Measurements from ENCODE around the gene RSRC1.
"Not testable (repeated sequence)": the region's sequence is repeated elsewhere in the genome, so short reads cannot be mapped to it uniquely, and the experiment has no call there.

The RSRC1 gene

GRCh38 chr3:158228942-158229341 lies 119.1 kb downstream of the RSRC1 start:
- not testable (repeated sequence) for DNase-seq (ENCODE audit: low read depth)

GRCh38 chr3:158233791-158234190 lies 123.9 kb downstream of the RSRC1 start:
- DNase-seq (ENCODE audit: low read depth): no peak

- DNase-seq (ENCODE audit: low read depth): no peak
Observed at GRCh38 chr3:158244274-158244673, 134.4 kb downstream of the RSRC1 start.

- no peak for DNase-seq (ENCODE audit: low read depth)
Observed at GRCh38 chr3:158247288-158247687, 137.4 kb downstream of the RSRC1 start.

GRCh38 chr3:158248261-158248660 lies 138.4 kb downstream of the RSRC1 start:
- no peak for DNase-seq (ENCODE audit: low read depth)

GRCh38 chr3:158249183-158249582 lies 139.3 kb downstream of the RSRC1 start:
- DNase-seq (ENCODE audit: low read depth): no peak

- DNase-seq (ENCODE audit: low read depth): no peak
Observed at GRCh38 chr3:158258619-158259018, 148.7 kb downstream of the RSRC1 start.

- no peak for DNase-seq (ENCODE audit: low read depth)
Observed at GRCh38 chr3:158260392-158260791, 150.5 kb downstream of the RSRC1 start.

- no peak for DNase-seq (ENCODE audit: low read depth)
Observed at GRCh38 chr3:158261371-158261991, 151.6 kb downstream of the RSRC1 start.

- no peak for DNase-seq (ENCODE audit: low read depth)
Observed at GRCh38 chr3:158264894-158265293, 155.0 kb downstream of the RSRC1 start.

- no peak for DNase-seq (ENCODE audit: low read depth)
Observed at GRCh38 chr3:158267015-158267414, 157.1 kb downstream of the RSRC1 start.

- DNase-seq (ENCODE audit: low read depth): no peak
Observed at GRCh38 chr3:158269942-158270341, 160.1 kb downstream of the RSRC1 start.

- no peak for DNase-seq (ENCODE audit: low read depth)
Observed at GRCh38 chr3:158272081-158272480, 162.2 kb downstream of the RSRC1 start.

- DNase-seq (ENCODE audit: low read depth): no peak
Observed at GRCh38 chr3:158273656-158274055, 163.8 kb downstream of the RSRC1 start.

GRCh38 chr3:158278187-158278586 lies 168.3 kb downstream of the RSRC1 start:
- no peak for DNase-seq (ENCODE audit: low read depth)

GRCh38 chr3:158279609-158280008 lies 169.7 kb downstream of the RSRC1 start:
- DNase-seq (ENCODE audit: low read depth): no peak

GRCh38 chr3:158295771-158296170 lies 185.9 kb downstream of the RSRC1 start:
- DNase-seq (ENCODE audit: low read depth): no peak

GRCh38 chr3:158297940-158298339 lies 188.1 kb downstream of the RSRC1 start:
- DNase-seq (ENCODE audit: low read depth): no peak

- DNase-seq (ENCODE audit: low read depth): no peak
Observed at GRCh38 chr3:158308236-158308928, 198.5 kb downstream of the RSRC1 start.

GRCh38 chr3:158312560-158313141 lies 202.8 kb downstream of the RSRC1 start:
- no peak for DNase-seq (ENCODE audit: low read depth)

GRCh38 chr3:158313338-158313927 lies 203.5 kb downstream of the RSRC1 start:
- DNase-seq (ENCODE audit: low read depth): no peak

- DNase-seq (ENCODE audit: low read depth): no peak
Observed at GRCh38 chr3:158314426-158315357, 204.8 kb downstream of the RSRC1 start.

Data from activated T-cell treated with anti-CD3 and anti-CD28 coated beads for 48 hours (primary cell).